Renal pelvis (tissue), 4 donors: ENCODE measurements around the gene COX6A2. TPM values are rescaled to one million over a fixed set of nuclear protein-coding genes. Genes with fewer than 3 reads are reported as not detected.

ENCODE experiments used
- DNase-seq: peaks from one replicate; pipeline ENCODE4 v3.0.0-alpha.2; 2013
- polyA plus RNA-seq, 3 donors: library from polyadenylated mRNA; unstranded; fragments of 120-200 nt; gene quantifications; one replicate each; pipeline ENCODE4 v1.2.1, GENCODE V29; 2013; ENCODE audit not compliant: insufficient read length in 3 of 3

COX6A2 gene
- polyA plus RNA-seq, 3 donors: 0.42 to 1.4 (median 1.1) TPM

- no peak for DNase-seq
Observed at GRCh38 chr16:31411024-31411844, 16.9 kb downstream of the COX6A2 start.

GRCh38 chr16:31410082-31410481 lies 18.1 kb downstream of the COX6A2 start:
- no peak for DNase-seq

DNA sequence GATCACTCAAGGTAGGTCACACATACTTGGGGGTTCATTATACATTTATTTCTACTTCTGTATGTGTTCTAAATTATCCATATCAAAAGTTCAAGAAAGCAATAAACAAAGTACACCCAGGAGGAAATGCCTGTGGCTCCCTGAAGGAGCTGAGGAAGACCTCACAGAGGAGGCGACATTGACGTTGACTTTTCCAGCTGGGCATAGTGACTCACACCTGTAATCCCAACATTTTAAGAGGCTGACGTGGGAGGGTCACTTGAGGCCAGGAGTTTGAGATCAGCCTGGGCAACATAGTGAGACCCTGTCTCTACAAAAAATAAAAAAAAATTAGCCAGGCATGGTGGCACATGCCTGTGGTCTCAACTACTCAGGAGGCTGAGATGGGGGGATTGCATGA lies 18.7 kb downstream of the COX6A2 start:
- DNase-seq: no peak

GRCh38 chr16:31407406-31407805 lies 20.8 kb downstream of the COX6A2 start:
- DNase-seq: no peak

DNA sequence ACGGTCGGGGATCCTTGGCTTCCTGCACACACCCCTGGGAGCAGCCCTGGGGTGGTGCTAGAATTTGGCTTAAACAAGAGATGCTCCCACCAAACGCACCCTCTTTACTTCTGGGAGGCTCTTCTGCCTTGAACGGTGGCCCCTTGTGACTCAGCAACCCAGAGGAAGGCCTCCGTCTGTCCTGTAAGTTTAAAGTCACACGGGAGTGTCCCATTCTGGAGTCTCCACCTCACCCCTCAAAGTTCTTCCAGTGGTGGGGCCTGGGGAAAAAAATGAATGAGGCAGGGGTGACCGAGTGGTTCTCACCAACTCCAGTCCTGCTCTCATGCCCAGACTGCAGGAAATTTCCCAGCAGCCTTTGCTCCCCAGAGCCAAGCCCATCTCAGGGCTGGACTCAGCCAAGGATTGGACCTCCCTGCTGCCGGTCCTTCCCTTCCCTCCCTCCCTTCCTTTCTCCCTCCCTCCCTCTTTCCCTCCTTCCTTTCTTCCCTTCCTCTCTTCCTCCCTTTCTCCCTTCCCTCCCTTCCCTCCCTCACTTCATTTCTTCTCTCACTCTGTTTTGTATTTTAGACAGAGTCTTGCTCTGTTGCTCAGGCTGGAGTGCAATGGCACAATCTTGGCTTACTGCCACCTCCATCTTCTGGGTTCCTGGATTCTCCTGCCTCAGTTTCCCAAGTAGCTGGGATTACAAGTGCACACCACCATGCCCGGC lies 23.7 kb downstream of the COX6A2 start:
- DNase-seq: no peak

DNA sequence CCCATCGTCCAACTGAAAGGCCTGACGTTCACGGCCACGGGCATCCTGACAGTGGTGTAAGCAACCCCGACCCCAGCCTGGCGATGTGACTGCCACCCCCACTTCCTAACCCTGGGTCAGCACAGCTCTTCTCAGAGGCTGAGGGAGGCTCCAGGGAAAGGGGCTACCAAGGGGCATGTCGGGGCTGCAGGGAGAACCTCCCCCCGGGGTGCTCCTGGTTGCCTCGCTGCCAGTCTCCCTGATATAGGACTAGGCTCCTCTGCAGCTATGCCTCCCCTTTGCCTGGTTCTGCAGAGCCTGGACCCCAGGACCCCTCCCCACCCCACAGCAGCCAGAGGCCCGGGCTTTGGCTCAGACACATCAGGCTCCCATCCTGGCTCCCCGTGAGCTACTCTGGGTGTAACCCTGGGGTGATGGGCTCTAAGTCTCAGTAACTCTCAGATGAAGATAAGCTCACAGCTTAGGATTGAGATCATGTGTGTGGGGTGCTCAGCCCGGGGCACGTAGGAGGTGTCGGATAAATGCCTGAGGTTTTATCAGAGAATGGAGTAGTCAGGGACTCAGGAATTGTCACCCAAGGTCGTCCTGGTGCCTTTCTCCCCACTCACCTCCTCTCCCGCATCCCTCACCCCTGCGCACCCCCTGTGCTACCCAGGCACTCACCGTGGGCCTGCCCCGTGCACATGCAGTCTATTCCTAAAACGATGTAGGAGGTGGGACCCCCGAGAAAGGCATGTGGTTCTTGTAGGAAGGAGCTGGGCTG lies 24.4 kb downstream of the COX6A2 start:
- no peak for DNase-seq

- no peak for DNase-seq
Observed at GRCh38 chr16:31402687-31403086, 25.5 kb downstream of the COX6A2 start.

DNA sequence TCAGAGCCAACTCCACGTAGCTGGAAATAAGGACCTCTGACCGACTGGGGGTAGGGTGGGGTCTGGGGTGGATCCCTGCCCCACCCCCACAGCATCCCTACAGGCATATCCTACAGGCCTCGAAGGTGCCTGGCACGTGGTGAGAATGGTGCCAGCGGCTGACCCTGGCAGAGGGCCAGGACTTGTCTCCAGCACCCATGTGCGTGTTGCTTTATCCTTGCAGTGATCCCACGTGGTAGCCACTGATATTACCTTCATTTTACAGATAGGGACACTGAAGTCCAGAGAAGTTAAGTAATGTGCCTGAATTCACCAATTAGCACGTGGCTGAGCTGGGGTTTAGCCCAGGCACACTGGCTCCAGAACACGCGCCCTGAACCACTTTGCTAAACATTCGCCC lies 26.7 kb downstream of the COX6A2 start:
- DNase-seq: no peak

GRCh38 chr16:31400191-31400590 lies 28.0 kb downstream of the COX6A2 start:
- no peak for DNase-seq

- no peak for DNase-seq
Observed at GRCh38 chr16:31397701-31398100, 30.5 kb downstream of the COX6A2 start.

DNA sequence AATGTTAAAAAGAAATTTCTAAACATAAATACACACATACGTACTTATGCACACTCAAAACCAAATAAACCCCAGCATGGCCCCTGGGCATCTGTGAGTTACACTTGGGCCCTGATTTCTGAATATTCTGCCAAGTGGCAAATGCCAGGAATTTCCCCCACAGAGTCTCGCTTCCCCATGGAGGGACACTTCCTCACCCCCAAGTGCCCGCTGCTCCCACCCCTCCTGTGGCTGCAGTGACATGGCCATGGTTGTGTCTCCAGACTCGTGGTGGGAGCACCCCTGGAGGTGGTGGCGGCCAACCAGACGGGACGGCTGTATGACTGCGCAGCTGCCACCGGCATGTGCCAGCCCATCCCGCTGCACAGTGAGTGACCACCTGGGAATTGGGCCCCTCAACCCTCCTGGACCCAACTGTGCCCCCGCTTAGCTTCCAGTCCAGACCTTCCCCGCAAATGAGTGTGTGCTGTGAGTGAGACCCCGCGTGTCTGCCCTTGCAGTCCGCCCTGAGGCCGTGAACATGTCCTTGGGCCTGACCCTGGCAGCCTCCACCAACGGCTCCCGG lies 31.0 kb downstream of the COX6A2 start:
- DNase-seq: no peak

- no peak for DNase-seq
Observed at GRCh38 chr16:31395647-31396046, 32.5 kb downstream of the COX6A2 start.

DNA sequence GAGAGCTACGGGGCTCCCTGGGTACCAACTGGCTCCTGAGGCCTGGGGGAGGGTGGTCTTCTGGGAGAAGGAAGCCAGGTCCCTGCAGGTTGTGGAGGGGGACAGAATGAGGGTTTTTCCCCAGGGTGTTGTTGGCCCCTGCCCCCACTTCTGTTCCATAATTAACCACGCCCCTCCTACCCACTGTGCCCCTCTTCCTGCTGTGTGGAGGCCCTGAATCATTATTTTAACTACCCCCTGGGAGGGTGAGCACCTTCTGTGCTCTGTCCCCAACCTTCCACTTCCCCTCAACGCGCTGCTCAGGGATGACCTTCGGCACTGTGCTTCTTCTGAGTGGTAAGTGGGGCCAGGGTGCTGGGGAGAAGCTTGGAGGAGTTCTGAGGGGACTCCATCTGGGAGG lies 35.1 kb downstream of the COX6A2 start, which contains the start of gene ITGAD:
Gene ITGAD, plus strand, starts transcription at position 280 of the 400 bp plus-strand sequence. Its CDS starts 26 bp downstream, at position 306.
- DNase-seq: no peak

DNA sequence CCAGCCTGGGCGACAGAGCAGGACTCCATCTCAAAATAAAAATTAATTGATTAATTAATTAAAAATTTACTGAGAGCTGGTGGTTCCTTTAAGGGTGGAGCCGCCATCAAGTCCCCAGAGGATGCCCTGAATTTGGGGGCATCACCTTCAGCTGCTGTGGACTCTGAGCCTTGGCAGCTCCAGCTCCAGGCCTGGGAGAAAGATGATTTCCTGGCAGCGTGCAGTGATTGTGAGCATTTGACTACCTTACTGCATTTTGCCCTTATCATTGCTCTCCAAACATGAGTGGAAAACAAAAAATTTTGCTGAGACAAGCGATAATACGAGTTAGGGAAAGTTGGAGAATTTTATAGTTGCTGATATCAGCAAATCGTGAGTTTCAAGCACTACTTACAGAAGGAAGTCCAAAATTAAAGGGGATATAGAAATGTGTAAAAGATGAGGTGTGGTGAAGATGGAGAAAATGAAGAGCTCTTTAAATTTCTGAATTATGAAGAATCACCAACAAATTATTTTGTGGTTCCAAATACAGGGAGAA lies 37.6 kb downstream of the COX6A2 start:
- no peak for DNase-seq

DNA sequence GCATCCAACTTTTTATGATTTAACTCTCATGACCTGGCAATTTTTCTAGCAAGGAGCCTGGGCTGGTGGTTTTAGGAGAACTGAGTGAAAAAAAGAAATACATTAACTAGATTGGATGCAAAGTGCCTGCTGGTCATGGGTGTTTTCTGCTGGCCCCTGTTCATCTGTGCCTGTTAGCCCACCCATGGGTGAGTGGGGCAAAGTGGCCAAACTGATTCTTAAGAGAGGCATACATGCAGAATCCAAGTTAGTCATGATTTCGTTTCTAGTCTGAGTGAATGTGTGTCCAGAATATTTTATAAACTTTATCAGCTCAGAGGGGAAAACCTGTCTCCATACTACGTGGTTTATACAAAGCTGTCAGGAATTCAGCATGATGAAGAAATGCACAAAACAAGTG lies 39.6 kb downstream of the COX6A2 start:
- no peak for DNase-seq

- peak; percentile 20 for DNase-seq
Observed at GRCh38 chr16:31386157-31386984, 41.8 kb downstream of the COX6A2 start.

- DNase-seq: no peak
Observed at GRCh38 chr16:31385680-31386079, 42.5 kb downstream of the COX6A2 start.

DNA sequence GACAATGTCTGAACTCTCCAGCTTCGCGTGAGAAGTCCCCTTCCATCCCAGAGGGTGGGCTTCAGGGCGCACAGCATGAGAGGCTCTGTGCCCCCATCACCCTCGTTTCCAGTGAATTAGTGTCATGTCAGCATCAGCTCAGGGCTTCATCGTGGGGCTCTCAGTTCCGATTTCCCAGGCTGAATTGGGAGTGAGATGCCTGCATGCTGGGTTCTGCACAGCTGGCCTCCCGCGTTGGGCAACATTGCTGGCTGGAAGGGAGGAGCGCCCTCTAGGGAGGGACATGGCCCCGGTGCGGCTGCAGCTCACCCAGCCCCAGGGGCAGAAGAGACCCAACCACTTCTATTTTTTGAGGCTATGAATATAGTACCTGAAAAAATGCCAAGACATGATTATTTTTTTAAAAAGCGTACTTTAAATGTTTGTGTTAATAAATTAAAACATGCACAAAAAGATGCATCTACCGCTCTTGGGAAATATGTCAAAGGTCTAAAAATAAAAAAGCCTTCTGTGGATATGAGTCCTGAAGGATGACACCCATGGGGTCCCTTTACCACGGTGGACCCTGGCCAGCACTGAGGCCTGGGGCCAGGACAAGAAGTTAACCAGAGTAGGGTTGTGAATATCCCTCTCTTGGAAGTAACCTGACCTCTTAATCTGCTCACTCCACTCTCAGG lies 45.5 kb downstream of the COX6A2 start:
- peak; percentile 12 for DNase-seq

DNA sequence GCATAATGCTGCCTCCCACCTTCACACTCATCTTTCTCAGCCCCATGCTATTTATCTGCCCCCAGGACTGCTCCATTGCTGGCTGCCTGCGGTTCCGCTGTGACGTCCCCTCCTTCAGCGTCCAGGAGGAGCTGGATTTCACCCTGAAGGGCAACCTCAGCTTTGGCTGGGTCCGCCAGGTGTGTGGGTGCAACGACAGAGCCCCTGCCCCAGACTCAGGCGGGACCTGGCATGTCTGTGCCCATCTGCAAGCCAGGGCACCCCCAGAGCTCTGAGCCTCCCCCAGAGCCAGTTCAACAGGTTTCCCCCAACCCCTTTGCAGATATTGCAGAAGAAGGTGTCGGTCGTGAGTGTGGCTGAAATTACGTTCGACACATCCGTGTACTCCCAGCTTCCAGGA lies 48.0 kb downstream of the COX6A2 start:
- DNase-seq: no peak
